ENCODE measurements around the gene VBP1.
"Not testable (repeated sequence)": the region's sequence is repeated elsewhere in the genome, so short reads cannot be mapped to it uniquely, and the experiment has no call there.

Gene VBP1, protein sequence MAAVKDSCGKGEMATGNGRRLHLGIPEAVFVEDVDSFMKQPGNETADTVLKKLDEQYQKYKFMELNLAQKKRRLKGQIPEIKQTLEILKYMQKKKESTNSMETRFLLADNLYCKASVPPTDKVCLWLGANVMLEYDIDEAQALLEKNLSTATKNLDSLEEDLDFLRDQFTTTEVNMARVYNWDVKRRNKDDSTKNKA

DNA sequence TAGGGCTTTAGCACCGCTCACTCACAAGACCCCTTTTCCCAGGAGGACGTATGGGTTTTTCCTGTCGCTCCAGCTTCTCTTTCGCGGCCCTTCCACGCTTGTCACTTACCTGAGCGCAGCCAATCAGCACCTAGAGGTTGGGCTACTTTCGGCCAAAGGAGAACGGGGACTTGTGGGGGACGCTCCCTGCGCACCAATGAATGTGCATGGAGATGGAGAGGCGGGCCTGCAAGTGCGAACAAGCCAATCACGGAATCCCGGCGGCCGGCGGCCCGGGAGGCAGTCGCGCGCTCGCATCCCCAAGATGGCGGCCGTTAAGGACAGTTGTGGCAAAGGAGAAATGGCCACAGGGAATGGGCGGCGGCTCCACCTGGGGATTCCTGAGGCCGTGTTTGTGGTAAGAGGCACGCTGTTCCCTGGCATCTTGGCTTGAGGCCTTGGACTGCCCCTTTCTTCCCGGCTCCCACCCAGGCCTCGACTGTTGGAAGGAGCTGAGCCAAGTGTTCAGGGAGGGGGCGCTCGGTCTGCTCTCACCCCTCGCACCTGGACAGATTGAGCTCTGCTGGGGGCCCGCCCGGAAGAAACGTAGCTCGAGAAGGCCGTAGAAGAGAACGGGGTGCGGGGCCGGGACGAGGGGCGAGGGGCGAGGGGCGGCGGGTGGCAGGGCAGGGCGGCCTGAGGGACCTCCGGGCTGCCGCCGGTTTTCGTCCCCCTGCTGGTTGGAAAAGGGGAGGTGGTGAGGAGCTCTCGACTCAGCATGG is at the start of gene VBP1:
VBP1 (plus strand) TSS at position 282 of the 761 bp plus-strand sequence; CDS start at position 305, 23 bp downstream.
- peak; percentile 83 for DNase-seq

DNA sequence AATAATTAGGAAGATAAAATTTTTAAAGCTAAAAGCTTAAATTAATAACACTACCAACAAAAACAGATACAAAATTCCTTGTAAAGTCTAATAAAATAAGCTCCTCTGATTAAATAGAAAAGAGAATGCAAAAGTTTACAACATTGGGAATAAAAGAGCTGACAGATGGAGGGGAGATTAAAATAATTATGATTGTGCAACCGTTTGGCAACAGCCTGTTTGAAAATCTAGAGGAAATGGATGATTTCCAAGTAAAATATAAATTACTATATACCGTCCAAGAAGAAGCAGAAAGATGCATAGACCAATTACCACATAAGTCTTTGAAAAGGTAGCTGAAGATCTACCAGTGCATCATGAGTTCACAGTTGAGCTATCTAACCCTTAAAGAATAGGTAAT is 46.4 kb upstream of the VBP1 start:
- DNase-seq = no peak

DNA sequence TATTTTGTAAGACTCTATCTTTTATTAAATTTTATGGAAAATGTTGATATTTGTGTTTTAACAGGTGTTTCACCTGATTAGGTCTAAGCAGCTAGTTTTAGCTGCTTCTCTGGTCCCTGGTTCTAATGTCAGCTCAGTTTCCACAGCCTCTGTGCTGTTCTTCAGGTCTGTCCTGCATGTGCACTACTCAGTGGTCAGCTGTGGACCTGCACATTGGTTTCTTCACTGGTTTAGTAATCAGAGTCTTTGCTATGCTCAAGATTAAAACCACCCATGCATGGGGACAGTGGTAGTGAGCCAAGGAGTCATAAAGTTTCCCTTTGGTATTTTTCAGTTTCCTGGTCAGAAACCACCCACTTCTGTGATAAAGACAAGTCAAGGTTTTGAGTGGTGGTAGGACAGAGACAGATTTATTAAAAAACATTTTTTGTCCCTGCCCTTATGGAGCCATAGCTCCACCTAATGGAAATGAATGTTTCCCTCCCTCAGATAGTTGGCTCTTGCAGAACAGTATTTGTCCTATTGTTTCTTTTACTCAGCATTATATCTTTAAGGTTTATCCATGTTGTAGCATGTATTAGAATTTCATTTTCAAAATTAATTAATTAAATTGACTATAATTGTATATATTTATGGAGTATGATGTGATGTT is 36.8 kb upstream of the VBP1 start:
- no peak for DNase-seq

DNA sequence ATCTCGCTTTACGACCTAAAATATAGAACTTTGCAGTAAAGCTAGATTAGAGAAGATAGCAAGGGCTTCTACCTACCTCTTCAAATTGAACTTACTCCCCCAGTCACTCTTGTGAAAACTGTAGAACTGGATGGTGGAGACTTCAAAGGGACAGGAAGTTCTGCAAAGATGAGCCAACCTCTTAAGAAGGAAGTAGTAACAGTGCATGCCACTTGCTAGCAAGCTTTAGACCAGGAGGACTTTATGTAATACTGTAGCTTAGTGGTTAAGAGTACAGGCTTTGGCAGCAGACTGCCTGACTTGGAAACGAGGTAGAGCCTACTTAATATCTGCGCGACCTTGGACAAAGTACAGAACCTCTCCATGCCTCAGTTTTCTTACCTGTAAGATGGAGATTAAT is 27.5 kb upstream of the VBP1 start:
- no peak for DNase-seq

DNA sequence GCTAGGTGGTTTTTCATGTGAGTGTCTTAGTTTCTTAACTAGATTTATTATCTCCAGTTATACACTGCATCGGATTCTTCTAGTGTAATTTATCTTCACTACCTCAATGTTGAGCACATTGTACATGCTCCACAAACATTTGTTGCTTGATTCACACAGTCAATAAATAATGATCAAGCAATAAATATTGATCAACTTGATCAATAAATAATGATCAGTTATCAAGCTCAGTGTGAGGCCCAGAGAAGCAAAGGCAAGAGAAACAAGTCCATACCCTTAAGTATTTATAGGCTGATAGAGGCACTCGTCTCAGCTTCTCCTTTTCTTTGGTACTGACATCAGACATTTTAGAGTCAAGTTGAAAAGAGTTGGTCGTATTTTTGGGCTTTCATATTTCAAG is 5.1 kb upstream of the VBP1 start:
- DNase-seq = no peak

DNA sequence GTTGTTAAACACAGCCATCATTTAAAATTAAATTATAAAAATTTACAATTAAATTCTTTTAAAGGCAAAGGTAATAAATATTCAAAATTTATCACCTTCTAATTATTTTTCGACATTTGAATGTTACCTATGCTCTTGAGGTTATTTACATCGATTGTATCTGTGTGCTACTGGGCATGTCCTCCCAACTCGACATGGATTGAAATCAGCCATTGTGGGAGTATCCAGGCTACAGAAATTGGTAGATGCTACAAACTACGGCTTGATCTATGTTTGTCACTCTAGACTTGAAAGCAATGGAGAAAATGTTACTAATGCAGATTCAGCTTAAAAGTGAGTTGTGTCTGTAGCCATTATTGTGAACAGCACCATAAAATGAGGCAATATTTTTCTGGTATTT is 2.5 kb upstream of the VBP1 start:
- DNase-seq = no peak

DNA sequence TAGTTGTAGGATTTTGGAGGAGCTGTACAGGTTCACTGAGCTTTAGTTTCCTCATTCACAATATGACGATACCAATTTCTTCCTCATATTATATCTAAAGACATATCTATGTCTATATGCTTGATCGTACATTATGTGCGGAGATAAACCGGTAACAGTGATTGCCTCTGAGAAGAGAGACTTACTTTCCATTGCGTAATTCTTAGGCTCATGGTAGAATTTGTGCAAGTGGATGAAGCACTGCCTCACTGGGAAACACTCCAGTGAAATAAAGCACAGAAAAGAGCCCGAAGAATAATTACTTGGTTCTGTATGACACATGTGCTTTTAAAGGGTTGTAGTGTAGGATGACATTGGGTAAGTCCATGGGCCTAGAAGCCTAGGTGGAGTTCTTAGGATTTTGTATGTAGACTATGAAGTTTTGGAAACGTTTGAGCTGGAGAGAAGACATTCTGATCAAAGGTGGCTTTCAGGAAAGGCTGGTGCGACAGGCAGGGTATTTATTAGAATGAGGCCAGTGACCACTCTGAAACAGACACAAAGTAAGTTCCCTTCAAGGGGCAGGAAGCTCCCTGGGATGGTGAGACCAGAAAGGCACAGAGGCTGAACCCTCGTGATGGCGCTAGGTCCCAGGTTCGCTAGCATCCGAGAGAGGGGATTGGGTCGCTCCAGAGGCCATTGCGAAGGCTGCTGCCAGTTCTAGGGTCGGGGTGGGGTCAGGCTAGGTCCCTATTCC is 649 bp upstream of the VBP1 start:
- peak; percentile 16 for DNase-seq

DNA sequence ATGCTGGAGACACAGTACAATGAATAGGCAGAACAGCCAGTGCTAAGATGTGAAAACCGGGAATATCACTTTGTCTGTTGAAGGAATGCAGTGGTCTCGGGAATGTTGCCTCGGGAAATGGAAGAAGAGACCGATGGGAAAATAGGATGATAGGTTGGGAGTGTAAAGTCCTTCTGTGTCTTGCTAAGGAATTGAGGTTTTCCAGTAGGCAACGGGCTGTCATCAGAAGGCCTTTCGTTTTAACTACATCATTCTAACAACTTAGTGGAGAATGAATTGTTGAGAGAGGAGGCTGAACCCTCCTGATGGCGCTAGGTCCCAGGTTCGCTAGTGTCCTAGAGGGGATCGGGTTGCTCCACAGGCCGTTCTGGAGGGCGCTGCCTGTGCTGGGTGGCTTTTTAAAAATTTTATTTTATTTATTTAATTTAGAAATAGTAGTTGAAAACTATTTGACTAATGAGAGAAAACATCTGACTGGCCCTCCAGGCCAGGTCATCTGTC is 730 bp downstream of the VBP1 start:
- DNase-seq = no peak

DNA sequence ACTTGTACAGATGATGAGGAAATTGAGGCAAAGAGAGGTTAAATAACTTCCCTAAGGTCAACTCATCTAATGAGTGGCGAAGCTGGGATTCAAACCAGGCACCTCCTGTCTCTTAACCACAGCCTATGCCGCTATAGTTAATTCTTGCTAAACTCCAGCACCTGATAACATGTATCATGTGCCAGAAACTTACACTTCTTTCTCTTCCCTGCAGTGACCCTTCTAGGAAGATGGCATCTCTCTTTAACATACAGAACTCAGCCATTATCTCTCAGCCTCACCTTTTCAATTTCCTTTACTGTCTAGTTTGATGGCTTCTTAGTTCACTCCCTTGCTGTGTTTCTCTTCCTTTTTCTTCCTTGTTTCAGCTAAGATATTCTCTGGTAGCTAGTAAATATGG is 2.5 kb downstream of the VBP1 start:
- no peak for DNase-seq

DNA sequence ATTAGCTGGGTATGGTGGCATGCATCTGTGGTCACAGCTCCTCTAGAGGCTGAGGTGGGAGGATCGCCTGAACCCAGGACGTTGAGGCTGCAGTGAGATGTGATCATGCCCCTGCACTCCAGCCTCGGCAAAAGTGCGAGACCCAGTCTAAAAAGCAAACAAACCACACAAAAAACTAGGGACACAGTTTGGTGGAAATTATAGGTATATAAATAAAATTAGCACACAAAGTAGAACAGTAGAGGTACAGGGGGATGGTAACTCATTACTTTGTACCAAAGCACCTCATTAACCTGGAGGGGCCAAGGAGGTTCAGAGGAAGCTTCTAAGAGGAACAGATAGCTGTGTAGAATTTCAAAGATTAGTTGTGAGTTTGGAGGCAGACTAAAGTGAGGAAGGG is 5.1 kb downstream of the VBP1 start:
- DNase-seq = no peak

DNA sequence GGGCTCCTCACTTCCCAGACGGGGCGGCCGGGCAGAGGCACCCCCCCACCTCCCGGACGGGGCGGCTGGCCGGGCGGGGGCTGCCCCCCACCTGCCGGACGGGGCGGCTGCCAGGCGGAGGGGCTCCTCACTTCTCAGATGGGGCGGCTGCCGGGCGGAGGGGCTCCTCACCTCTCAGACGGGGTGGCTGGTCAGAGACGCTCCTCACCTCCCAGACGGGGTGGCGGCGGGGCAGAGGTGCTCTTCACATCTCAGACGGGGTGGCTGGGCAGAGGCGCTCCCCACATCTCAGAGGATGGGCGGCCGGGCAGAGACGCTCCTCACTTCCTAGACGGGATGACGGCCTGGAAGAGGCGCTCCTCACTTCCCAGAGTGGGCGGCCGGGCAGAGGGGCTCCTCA is 7.5 kb downstream of the VBP1 start:
- DNase-seq = not testable (repeated sequence)

DNA sequence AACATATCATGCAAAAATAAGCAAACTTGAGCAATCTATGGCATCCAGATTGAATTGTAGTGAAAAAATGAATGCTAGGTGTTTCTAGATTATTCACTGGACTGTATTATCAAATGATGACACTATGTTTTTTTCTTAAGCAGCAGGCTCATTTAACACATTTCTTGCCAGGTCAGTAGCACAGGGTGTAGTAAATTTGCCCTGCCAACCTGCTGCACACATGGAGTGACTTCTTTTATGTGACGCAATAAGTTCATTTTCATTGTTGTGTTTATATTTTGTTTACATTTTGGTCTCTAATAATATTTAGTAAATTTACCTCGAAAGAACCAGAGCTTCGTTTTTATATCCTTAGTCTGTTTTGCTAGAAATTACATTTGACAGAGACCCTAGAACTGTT is 9.5 kb downstream of the VBP1 start:
- DNase-seq = no peak

DNA sequence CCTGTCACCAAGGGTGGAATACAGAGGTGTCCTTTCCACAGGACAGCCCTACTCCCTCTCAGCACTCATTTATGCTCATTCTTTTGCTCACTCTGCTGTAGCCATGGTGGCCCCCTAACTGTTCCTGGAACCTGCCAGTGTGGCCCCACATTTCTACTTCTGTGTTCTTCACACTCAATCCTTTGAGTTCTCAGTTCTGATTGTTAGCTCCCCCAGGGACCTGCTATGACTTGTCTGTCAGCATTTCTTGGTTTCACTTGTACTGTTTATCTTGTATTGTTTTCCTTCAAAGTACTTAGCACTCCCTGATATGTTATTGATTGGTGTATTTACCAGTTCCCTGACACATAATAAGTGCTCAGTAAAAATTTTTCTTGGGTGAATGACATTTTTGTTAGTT is 14.9 kb downstream of the VBP1 start:
- no peak for DNase-seq

DNA sequence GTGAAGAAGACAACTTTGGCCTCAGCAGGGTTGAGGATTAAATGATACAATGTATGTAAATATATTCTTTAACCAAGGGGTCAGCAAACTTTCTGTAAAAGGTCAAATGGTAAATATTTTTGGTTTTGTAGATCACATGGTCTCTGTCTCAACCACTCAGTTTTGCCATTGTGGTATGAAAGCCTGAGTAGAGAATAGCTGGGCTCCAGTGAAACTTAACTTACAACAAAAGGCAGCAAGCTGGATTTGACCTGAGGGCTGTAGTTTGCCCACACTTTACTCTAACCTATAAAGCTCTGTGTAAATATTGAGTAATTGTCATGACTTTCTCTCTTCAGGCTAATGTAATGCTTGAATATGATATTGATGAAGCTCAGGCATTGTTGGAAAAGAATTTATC is 19.6 kb downstream of the VBP1 start:
- no peak for DNase-seq

DNA sequence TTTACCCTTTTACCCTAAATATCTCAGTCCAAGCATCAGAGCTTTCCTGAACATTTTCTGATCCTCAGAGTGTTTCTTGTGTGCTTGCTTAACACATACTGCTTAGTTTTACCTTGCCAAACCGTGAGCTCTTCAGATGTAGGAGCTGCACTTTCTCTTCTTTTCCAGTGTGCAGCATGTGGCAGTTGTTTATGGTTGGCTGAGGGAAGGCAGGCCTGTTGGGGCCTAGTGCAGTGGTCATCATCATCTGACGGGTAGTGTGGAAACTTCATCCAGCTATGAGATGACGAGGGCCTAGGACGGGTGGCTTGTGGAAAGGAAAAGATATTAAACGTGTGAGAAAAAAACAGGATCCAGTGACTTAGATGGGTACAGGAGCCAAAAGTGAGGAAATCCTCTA is 21.5 kb downstream of the VBP1 start:
- DNase-seq = no peak

DNA sequence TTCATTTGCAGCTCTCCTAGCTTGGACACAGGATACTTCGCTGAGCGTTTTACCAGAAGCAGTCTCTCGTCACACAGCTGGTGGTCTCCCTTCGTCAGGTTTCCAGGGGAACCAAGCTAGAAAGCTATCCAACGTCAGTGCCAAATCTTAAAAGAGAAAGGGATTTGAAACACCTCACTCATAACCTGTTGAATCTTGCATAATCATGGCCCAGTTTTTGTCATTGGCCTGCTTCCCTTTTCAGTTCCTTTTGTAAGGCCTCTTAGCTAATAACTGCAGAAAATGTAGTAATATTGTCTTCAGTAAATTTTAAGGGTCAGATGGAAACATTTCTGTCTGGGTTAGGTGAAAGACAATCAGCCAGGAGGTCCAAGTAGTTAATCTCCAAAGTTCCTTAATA is 26.0 kb downstream of the VBP1 start:
- DNase-seq = no peak

DNA sequence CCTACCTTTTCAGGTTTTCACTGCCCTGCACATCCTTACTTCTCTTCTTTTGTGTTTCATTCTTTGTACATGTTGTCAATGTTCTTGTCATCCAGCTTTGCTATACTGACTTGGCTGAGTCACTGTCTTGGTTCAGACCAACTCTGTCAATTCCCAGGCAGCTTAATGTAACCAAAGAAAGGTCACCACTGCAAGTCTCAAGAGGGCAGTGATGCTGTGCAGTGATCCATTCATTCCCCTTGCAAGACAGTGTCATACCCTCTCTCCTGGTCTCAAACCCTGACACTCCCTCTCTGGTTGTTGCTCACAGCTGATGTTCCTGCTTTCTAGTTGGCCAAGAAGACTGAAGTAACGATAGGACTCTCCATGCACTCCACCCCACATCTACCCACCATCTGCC is 30.5 kb downstream of the VBP1 start:
- DNase-seq = no peak

DNA sequence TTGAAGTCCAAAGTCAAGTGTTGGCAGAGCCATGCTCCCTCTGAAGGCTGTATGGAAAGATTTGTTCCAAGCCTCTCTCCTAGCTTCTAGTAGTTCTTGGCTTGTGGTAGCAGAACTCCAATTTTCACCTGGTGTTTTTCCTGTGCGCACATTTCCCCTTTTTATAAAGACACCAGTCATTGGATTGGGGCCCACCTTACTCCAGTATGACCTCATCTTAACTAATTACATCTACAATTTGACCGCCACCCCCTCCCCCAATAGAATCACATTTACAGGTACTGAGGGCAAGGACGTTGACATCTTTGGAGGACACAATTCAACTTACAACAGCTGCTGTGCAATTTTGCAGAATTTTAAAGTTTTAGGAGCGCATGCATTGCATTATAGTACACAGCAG is 31.2 kb downstream of the VBP1 start:
- no peak for DNase-seq

DNA sequence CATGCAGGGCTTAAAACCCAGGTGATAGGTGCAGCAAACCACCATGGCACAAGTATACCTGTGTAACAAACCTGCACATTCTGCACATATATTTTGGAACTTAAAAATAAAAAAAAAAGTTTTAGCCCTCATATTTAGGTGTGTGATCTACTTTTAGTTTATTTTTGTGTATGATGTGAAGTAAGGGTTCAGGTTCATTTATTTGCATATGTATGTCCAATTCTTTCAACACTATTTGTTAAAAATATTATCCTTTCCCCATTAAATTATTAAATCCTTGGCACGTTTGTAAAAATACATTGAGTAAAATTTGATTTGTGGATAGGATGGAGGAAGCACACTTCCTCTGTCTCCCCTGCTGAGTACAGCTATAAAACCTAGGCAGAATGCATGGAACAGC is 35.1 kb downstream of the VBP1 start:
- DNase-seq = no peak

DNA sequence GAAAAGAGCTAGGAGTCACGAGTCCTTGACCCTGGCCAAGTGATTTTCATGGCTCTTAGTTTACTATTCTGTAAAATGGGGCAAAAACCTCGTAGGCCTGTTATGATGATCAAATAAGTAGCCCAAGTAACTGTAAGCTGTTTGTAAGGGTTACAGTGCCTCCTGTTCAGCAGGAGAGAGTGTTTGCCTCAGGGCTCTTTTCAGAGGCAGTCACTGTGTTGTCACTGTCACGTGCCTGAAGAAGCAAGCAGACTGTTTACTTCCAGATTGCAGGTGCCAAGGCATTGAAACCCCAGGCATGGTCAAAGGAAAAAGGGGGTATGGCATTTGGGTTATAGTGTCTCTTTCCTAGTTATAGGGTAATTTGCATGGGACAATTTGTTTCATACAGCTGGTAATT is 43.5 kb downstream of the VBP1 start:
- no peak for DNase-seq

DNA sequence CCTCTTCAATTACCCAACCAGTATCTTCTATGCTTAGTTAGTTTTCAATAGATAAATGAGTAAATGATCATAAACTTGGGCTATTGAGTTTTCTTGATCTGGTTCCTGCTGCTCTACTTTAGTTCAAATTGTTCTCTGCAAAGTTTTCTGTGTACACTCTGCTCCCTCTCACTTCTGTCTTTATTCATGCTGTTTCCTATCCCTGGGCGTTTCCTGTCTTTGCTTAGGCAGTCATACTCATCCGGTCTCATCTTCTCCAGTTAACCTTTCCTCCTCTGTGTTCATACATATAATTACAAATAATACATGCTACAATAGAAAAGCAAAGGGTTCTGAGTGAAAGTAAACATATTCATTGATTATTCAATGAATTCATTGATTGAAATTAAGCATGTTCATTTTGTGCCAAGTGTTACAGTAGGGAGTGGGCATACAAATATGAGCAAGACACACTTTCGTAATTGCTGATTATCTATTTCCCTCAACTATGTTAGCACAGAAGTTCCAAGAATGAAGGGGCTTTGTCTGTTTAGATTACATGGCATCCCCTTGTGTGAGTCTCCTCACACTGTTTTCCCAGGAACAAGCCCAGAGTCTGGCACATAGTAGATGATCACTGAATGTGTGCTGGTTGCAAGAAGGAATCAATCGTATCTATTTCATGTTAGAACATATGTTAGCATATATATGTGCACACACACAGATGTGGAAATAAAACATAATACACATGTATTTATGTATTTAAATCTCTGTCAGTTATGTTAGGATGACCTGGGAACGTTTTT is 46.9 kb downstream of the VBP1 start:
- no peak for DNase-seq

DNA sequence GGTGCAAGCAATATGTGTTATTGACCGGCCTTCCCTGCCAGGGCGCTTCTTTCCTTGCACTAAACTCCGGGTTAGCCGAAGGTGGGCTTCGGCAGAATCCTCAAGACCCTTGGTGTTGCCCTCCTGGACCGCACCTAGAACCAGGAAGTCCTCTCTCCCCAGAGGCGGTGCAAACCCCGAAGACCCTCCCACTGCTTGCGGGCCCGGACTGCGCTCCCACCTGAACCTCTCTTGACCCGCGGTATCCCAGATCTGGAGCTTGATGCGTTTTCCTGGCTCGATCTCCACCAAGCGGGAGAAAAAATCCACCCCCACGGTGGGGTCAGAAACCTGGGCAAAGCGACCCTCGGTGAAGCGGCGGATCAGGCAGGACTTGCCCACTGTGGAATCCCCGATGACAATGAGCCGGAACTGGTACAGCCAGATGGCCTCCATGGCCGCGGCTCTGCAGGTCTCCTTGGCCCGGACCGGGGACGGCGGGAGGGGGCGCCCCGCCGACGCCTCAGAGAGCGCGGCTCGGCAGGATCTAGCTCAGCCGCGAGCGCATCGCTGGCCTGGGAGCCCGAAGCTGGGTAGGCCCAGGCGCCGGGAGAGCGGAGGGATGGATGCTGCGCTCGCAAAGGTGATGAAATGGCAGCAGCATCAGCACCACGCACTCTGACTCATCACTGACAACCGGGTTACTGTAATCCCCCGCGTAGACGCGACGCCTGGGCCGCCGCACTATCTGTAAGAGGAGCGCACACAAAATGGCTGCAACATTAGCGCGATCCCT is 47.8 kb downstream of the VBP1 start, which contains the start of gene RAB39B:
RAB39B (minus strand) TSS at position 638 of the 775 bp plus-strand sequence; CDS start at position 435, 203 bp downstream.
- peak; percentile 51 for DNase-seq

All from kidney glomerular epithelial cell (primary cell).